Parathyroid adenoma (tissue), 2 donors: Measurements from ENCODE around the gene GPATCH2.
"Not testable (repeated sequence)": the region's sequence is repeated elsewhere in the genome, so short reads cannot be mapped to it uniquely, and the experiment has no call there.

Experiments used
- H2AFZ ChIP-seq: fragments of 300-600 bp; sonication (generic); one replicate; pipeline ENCODE4 v1.7.0; 2017; ENCODE audit warnings: antibody characterized with exemption, mild to moderate bottlenecking
- H3K27ac ChIP-seq: fragments of 300-600 bp; sonication (generic); one replicate; pipeline ENCODE4 v1.7.0; 2017
- H3K27me3 ChIP-seq: fragments of 300-600 bp; sonication (generic); one replicate; pipeline ENCODE4 v1.7.0; 2017; ENCODE audit warnings: low read length; ENCODE audit not compliant: control insufficient read depth, insufficient read depth
- H3K36me3 ChIP-seq: fragments of 300-600 bp; sonication (generic); one replicate; pipeline ENCODE4 v1.7.0; 2017; ENCODE audit warnings: low read length; ENCODE audit not compliant: control insufficient read depth, insufficient read depth
- H3K4me1 ChIP-seq: fragments of 300-600 bp; sonication (generic); one replicate; pipeline ENCODE4 v1.7.0; 2017; ENCODE audit warnings: control low read depth
- H3K4me2 ChIP-seq: fragments of 300-600 bp; sonication (generic); one replicate; pipeline ENCODE4 v1.7.0; 2017; ENCODE audit warnings: low read length
- H3K4me3 ChIP-seq: fragments of 300-600 bp; sonication (generic); one replicate; pipeline ENCODE4 v1.7.0; 2017; ENCODE audit warnings: low read depth, low read length
- H3K79me2 ChIP-seq: fragments of 300-600 bp; sonication (generic); one replicate; pipeline ENCODE4 v1.7.0; 2017; ENCODE audit warnings: control low read depth
- H3K9ac ChIP-seq: fragments of 300-600 bp; sonication (generic); one replicate; pipeline ENCODE4 v1.7.0; 2017; ENCODE audit warnings: mild to moderate bottlenecking
- H3K9me3 ChIP-seq: fragments of 300-600 bp; sonication (generic); one replicate; pipeline ENCODE4 v1.7.0; 2017; ENCODE audit warnings: low read length; ENCODE audit not compliant: control insufficient read depth
- TF ChIP-seq, protein P1 (sequence below): fragments of 300-600 bp; sonication (generic); IDR thresholded peaks from one replicate; pipeline ENCODE4 v1.7.0; 2017; ENCODE audit warnings: antibody characterized with exemption, mild to moderate bottlenecking
- donor health status: primary hyperparathyroidism.

The GPATCH2 gene

GRCh38 chr1:217388522-217389065, 242.3 kb downstream of the GPATCH2 start:
- no peaks in the 10 kb centered on the region for H3K27me3 ChIP-seq
- TF ChIP-seq, protein P1, sequence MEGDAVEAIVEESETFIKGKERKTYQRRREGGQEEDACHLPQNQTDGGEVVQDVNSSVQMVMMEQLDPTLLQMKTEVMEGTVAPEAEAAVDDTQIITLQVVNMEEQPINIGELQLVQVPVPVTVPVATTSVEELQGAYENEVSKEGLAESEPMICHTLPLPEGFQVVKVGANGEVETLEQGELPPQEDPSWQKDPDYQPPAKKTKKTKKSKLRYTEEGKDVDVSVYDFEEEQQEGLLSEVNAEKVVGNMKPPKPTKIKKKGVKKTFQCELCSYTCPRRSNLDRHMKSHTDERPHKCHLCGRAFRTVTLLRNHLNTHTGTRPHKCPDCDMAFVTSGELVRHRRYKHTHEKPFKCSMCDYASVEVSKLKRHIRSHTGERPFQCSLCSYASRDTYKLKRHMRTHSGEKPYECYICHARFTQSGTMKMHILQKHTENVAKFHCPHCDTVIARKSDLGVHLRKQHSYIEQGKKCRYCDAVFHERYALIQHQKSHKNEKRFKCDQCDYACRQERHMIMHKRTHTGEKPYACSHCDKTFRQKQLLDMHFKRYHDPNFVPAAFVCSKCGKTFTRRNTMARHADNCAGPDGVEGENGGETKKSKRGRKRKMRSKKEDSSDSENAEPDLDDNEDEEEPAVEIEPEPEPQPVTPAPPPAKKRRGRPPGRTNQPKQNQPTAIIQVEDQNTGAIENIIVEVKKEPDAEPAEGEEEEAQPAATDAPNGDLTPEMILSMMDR, result no peak
- no peak overlapping the region for H3K9ac ChIP-seq
- no peaks in the 10 kb centered on the region for H3K36me3 ChIP-seq
- H3K4me1 ChIP-seq, result no peaks in the 10 kb centered on the region
- no peaks in the 10 kb centered on the region for H3K9me3 ChIP-seq
- H2AFZ ChIP-seq, result no peak overlapping the region
- H3K79me2 ChIP-seq, result no peaks in the 10 kb centered on the region
- H3K4me2 ChIP-seq, result no peak overlapping the region
- no peak overlapping the region for H3K27ac ChIP-seq
- no peak overlapping the region for H3K4me3 ChIP-seq

DNA sequence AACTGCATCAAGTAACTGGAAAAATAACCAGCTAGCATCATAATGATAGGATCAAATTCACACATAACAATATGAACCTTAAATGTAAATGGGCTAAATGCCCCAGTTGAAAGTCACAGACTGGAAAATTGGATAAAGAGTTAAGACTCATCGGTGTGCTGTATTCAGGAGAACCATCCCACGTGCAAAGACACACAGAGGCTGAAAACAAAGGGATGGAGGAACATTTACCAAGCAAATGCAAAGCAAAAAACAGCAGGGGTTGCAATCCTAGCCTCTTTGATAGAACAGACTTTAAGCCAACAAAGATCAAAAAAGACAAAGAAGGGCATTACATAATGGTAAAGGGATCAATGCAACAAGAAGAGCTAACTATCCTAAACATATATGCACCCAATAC, 249.1 kb downstream of the GPATCH2 start:
- H3K4me2 ChIP-seq, H3K9ac ChIP-seq, H3K36me3 ChIP-seq, H3K4me3 ChIP-seq, H3K4me1 ChIP-seq, H3K27me3 ChIP-seq, H3K27ac ChIP-seq, H2AFZ ChIP-seq, H3K79me2 ChIP-seq, H3K9me3 ChIP-seq: not testable (repeated sequence)

GRCh38 chr1:217379804-217380203, 251.1 kb downstream of the GPATCH2 start:
- not testable (repeated sequence) for H3K4me2 ChIP-seq, H3K79me2 ChIP-seq, H2AFZ ChIP-seq, H3K9ac ChIP-seq, H3K27me3 ChIP-seq, H3K4me1 ChIP-seq, H3K9me3 ChIP-seq, H3K36me3 ChIP-seq, H3K4me3 ChIP-seq, H3K27ac ChIP-seq

DNA sequence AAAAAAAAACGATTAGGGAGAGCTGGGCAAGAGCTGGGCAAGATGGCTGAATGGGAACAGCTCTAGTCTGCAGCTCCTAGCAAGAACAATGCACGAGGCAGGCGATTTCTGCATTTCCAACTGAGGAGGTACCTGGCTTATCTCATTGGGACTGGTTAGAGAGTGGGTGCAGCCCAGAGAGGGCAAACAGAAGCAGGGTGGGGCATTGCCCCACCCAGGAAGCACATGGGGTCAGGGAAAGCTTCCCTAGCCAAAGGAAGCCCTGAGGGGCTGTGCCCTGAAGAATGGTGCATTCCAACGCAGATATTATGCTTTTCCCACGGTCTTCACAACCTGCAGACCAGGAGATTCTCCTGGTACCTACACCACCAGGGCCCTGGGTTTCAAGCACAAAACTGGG, 251.6 kb downstream of the GPATCH2 start:
- Histone ChIP-seq H3K9ac (no peak overlapping the region), H3K9me3 (no peaks in the 10 kb centered on the region), H3K4me1 (no peaks in the 10 kb centered on the region), H3K79me2 (no peaks in the 10 kb centered on the region), H3K4me2 (no peak overlapping the region), H2AFZ (no peak overlapping the region), H3K36me3 (no peaks in the 10 kb centered on the region), H3K27me3 (no peaks in the 10 kb centered on the region), H3K4me3 (no peak overlapping the region), H3K27ac (no peak overlapping the region)
- TF ChIP-seq, protein P1, result no peak
